Measurements from ENCODE around the gene SFXN3.

The SFXN3 gene

DNA sequence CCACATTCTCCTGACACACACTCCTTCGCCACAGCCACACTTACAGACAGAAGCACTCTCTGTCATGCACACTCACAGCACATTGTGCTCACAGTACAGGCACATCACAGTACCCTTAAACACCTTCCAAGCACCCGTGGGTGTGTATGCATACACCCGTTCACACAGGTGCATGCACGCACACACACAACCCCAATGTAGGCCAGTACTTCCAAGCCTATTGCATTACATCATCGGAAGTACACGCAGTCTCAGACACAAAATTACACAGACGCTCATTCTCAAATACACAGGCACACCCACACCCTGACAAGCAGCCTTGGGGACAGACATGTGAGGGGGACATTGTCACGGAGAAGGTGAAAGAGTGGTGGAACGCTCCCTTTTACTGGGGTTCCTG is 41.9 kb downstream of the SFXN3 start:
- DNase-seq (ENCODE audit: low read depth in 2 of 2) = no peak

- DNase-seq (ENCODE audit: low read depth in 2 of 2) = no peak
These were observed 42.6 kb downstream of the SFXN3 start for GRCh38 chr10:101073631-101074030.

DNA sequence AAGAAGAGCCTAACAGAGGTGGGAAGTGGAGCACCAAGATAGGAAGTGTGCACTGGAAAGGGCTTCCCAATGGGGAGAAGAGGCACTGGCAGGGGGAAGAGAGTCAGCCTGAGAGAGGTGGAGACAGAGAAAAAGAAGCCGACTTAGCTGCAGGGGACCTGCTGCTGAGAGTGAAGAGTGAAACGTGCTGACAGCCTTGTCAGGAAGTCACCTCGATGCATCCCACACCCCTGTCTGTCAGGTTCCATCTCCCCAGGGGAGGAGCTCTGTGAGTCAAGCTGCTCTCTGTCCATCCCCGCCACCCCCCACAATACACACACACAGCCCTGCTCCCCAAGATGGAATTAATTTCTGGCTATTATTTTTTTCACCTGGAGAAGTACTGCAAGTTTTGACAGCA is 44.7 kb downstream of the SFXN3 start:
- no peak for DNase-seq (ENCODE audit: low read depth in 2 of 2)

DNA sequence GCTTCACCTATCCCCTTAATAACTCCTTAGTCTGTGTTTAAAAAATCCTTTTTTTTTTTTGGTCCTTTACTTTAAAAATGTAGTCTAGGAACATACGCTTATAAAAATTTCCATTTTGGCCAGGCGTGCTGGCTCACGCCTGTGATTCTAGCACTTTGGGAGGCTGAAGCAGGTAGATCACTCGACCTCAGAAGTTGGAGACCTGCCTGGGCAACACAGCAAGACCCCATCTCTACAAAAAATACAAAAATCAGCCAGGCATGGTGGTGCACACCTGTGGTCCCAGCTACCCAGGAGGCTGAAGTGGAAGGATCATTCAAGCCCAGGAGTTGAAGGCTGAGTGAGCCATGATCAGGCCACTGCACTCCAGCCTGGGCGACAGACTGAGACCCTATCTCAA is 45.6 kb downstream of the SFXN3 start:
- DNase-seq (ENCODE audit: low read depth in 2 of 2) = no peak

GRCh38 chr10:101079874-101080273 is 48.8 kb downstream of the SFXN3 start:
- DNase-seq (ENCODE audit: low read depth in 2 of 2) = no peak

DNA sequence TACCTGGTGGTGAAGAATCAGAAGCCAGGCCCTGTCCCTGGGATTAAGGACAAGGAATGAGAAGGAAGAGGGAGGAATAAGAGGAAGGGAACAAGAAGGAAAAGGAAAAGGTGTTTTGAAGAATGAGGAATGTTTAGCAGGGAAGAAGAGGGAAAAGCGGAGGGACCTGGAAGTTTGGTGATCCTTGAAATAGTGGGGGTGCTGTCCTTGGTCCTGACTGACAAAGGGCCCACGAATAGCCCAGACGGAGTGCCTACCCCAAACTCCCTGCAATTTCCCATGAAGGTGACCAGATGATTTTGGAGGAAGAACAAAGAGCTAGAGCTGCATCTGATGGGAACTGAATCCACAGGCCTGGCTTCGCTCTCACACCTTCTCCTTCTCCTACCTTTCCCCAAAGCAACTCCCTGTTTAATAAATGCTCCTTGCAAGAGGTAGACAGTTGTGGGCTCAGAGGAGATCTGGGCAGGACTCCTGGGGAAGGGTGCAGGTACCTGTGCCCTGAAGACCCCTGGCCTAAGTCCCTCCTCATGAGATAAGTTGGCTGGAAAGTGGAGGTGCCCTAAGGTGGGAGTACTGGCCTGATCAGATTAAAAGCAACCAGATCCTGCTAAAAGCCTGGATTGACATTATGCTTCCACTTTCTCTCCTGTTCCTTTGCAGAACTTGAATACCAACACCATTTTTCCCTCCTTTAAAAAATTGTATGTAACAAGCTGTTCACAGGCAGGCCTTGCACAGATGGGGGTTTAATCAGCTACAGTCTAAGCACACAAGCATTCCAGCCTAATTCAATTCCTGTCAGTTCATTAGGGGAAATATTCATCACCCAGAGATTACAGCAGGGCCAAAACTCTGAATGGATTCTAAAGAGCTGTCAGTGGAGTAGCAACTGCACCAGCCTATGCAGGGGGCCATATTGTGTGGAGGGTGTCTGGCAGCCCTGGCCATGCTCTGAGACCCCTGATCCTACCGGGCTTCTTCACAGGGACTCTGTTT is 50.2 kb downstream of the SFXN3 start:
- DNase-seq (ENCODE audit: low read depth in 2 of 2) = no peak

- no peak for DNase-seq (ENCODE audit: low read depth in 2 of 2)
These were observed 54.8 kb downstream of the SFXN3 start for GRCh38 chr10:101085846-101086245.

GRCh38 chr10:101087376-101087775 is 56.3 kb downstream of the SFXN3 start:
- no peak for DNase-seq (ENCODE audit: low read depth in 2 of 2)

GRCh38 chr10:101087965-101088364 is 56.9 kb downstream of the SFXN3 start:
- DNase-seq (ENCODE audit: low read depth in 2 of 2) = no peak

DNA sequence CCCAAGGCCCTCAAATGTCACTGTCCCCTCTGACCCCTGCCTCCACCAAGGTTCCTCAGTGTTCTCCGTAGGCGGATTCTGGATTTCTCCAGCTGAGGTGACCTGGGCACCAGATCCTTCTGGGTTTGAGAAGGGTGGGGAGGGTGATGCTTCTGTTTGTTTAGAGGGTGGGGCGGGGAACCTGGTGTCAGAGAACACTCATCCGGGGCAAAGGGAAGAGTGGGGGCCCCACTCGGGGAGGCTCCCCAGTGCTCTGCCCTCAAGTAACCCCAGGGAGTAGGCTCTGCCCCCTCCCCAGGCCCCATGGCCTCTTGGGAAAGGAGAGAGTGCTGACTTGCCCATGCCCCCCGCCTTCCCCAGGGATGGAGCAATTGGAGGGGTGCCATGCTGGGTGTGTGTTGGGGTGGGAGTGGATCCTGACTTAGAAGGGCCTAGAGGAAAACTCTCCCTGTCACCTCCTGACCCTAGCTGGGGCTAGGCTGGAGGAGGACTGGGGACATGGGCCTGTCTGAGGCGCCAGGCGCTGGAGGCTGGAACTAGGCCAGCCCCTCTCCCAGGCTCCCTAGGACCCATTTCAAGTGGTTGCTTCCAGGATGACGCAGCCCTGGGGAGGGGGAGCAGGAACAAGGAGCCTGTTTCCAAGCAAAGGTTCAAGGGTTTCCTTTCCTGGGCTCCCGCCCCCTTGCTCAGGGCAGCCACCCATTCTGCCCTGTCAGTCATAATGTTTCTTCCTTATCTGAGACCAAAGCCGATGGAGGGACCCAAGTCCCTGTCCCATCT is 58.7 kb downstream of the SFXN3 start:
- DNase-seq (ENCODE audit: low read depth in 2 of 2) = no peak

GRCh38 chr10:101090597-101090996 is 59.6 kb downstream of the SFXN3 start:
- DNase-seq (ENCODE audit: low read depth in 2 of 2) = no peak

All from stimulated activated CD4-positive, alpha-beta T cell treated with anti-CD3 and anti-CD28 coated beads, Interleukin-4, amount 100 ng/mL, for 48 hours (primary cell).